ENCODE data around the gene ZC3H12C.
"Not testable (repeated sequence)": the region's sequence is repeated elsewhere in the genome, so short reads cannot be mapped to it uniquely, and the experiment has no call there.

ZC3H12C gene

DNA sequence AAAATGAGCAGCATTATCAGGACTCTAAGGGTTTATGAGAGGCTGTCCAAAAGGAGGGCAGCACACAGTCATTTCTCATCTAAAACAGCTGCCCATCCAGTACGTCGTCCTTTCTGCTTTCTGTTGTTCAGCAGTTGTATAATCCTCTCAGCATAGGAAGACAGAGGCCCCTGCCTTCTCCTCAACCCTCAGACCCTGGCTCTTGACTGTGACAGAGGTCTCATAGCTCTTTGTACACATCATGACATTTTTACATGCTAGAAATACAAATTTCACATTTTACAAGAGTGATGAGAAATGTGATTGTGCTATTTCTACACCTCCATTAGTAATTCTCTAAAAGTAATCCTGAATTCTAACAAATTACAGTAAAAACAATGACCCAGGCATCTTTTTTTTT lies 36.2 kb upstream of the ZC3H12C start:
- no peak for DNase-seq (ENCODE audit: low read depth)
- no peak overlapping the region for H3K4me3 ChIP-seq (ENCODE audit: low read depth, low read length)
- TF ChIP-seq, protein P1, sequence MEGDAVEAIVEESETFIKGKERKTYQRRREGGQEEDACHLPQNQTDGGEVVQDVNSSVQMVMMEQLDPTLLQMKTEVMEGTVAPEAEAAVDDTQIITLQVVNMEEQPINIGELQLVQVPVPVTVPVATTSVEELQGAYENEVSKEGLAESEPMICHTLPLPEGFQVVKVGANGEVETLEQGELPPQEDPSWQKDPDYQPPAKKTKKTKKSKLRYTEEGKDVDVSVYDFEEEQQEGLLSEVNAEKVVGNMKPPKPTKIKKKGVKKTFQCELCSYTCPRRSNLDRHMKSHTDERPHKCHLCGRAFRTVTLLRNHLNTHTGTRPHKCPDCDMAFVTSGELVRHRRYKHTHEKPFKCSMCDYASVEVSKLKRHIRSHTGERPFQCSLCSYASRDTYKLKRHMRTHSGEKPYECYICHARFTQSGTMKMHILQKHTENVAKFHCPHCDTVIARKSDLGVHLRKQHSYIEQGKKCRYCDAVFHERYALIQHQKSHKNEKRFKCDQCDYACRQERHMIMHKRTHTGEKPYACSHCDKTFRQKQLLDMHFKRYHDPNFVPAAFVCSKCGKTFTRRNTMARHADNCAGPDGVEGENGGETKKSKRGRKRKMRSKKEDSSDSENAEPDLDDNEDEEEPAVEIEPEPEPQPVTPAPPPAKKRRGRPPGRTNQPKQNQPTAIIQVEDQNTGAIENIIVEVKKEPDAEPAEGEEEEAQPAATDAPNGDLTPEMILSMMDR (IDR thresholded peaks at IDR 0.05; ENCODE audit: control insufficient read depth, extremely low read depth, insufficient read depth), result no peak

DNA sequence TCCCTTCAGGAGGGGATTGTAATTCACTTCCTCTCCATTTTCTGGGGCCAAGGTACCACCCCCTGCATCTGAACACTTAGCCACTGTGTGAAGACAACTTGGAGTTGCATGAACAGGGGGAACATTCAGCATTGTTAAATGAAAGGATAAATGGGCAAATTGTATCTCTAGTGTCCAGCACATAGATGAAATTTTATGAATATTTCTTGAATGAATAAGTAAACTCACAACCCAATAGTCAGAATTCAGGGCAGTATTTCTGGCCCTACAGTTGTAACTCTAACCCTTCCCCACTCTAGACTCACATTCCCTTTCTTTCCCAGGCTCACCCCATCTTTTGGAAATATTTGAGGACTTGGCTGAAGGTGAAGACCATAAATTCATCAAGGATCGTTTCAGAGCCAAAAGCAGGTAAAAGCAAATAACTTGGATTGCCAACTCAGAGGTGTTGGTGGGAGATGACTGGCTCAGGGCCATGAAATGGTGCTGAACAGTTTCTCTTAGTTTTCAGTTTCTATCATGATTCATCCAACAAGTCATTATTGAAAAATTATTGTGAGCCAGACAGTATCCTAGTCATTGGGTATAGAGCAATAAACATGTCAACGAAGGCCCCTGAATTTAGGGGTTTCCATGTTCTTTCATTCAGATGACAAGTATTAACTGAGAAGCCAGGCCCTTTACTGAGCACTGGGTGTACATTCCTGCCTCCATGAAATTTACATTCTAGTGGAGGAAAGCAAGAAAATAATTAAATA lies 33.3 kb upstream of the ZC3H12C start:
- TF ChIP-seq, protein P1 (IDR thresholded peaks at IDR 0.05; ENCODE audit: control insufficient read depth, extremely low read depth, insufficient read depth), result no peak
- DNase-seq (ENCODE audit: low read depth), result no peak
- H3K4me3 ChIP-seq (ENCODE audit: low read depth, low read length), result no peak overlapping the region

DNA sequence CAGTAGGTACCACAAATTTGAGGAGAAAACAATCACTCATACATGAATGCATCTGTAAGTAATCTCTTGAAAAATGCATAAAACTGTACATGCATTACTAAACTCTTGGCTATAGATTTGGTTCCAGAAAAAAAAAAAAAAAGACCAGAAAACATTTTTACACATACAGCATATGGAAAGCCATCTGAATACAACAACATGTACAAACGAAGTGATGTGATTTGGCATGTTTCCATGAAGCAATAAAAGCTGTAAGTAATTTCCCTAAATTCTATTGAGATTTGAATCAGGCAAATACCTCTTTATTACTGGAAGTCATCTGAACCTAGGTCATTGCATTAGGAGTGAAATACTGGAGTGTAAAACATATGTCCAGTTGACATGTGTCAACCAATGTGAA lies 31.9 kb upstream of the ZC3H12C start:
- TF ChIP-seq, protein P1 (IDR thresholded peaks at IDR 0.05; ENCODE audit: control insufficient read depth, extremely low read depth, insufficient read depth), result no peak
- H3K4me3 ChIP-seq (ENCODE audit: low read depth, low read length), result no peak overlapping the region
- no peak for DNase-seq (ENCODE audit: low read depth)

DNA sequence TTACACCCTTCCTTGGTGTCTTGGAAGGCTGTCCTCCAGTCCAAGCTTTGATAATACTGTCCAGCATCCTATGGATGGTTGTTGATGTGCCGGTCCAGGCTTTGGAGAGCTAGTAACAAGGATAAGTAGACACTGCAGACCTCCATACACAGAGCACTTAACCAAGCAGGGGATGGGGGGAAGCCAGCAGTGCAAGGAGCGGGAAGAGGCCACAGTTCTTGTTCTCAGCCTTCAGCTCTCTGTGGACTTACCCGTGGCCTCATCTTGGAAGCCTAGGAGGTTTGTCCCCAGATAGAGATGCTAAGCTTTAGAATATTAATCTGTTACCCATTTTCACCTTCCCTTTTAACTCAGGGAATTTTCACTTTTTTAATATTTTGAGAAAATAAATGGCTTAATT lies 30.9 kb upstream of the ZC3H12C start:
- TF ChIP-seq, protein P1 (IDR thresholded peaks at IDR 0.05; ENCODE audit: control insufficient read depth, extremely low read depth, insufficient read depth), result no peak
- H3K4me3 ChIP-seq (ENCODE audit: low read depth, low read length), result no peak overlapping the region
- no peak for DNase-seq (ENCODE audit: low read depth)

DNA sequence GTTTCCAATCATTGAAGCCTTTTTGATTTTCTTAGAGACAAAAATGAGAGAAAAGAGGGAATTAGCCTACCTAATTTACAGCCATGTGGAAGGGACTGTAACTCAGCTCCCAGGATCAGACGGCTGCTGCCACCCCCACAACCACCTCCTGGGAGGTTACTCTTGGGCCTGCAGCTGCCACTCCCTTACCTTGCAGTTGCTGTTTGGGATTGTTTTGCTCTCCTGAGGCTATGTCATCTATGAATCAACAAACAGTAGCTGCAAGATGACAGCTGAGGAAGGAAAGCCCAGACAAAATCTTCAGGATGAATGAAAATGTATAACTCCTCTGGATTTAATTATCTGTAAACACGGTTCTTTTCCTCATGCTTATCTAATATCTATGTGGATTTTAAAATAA lies 28.0 kb upstream of the ZC3H12C start:
- TF ChIP-seq, protein P1 (IDR thresholded peaks at IDR 0.05; ENCODE audit: control insufficient read depth, extremely low read depth, insufficient read depth), result no peak
- no peak for DNase-seq (ENCODE audit: low read depth)
- no peak overlapping the region for H3K4me3 ChIP-seq (ENCODE audit: low read depth, low read length)

DNA sequence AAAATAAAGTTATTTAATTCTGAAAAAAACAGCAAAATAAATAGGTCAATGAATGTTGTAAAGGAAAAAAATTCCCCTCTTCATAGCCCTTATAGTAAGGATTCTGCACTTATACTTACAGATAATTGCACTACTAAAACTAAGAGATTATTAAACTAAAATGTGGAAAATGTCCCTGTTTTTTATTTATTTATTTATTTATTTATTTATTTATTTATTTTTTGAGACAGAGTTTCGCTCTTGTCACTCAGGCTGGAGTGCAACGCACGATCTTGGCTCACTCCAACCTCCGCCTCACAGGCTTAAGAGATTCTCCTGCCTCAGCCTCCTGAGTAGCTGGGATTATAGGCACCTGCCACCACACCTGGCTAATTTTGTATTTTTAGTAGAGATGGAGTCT lies 25.2 kb upstream of the ZC3H12C start:
- not testable (repeated sequence) for H3K4me3 ChIP-seq (ENCODE audit: low read depth, low read length); DNase-seq (ENCODE audit: low read depth)

DNA sequence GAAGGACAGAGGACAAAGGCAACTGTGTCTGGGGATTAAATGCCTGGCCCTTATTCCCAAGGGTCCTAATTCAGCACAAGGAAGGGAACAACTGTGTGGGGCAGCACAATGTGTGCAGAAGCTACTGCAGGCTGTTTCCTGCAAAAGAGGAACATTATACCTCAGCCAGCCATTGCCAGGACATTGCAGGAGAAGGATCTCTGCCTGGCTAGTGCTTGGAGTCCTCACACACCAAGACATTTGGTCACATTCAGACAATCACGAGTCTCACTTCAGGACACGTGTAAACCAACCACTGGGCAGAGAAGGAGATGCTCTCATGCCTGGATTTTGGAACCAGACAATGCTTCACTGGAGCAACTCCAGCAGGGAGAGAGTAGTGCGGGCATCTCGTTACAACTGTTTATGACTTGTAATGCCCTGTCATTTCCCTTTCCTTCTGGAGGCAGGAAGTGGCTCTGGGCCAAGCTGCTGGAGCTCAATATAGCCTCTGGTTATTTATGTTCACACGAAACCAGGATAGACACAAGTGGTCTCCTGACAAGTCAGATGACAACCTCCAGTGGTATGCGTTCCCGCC lies 23.9 kb upstream of the ZC3H12C start:
- TF ChIP-seq, protein P1 (IDR thresholded peaks at IDR 0.05; ENCODE audit: control insufficient read depth, extremely low read depth, insufficient read depth), result no peak
- DNase-seq (ENCODE audit: low read depth), result peak; percentile 36
- no peak overlapping the region for H3K4me3 ChIP-seq (ENCODE audit: low read depth, low read length)
